HepG2 (cell line): Measurements from ENCODE around the gene PRKAR1A. TPM values are rescaled to one million over a fixed set of nuclear protein-coding genes. Genes with fewer than 3 reads are reported as not detected.

ENCODE experiments used
- CBX1 ChIP-seq: IDR thresholded peaks from one replicate; pipeline ENCODE4 v1.6.1; 2016; ENCODE audit warnings: antibody characterized with exemption, low read depth
- ISX ChIP-seq: sonication (generic); formaldehyde crosslinking; conservative IDR thresholded peaks from 2 replicates; pipeline ENCODE4 v1.5.0; 2020; ENCODE audit warnings: missing genetic modification reagents
- MEIS2 ChIP-seq: sonication (generic); formaldehyde crosslinking; IDR thresholded peaks from 2 replicates; pipeline ENCODE4 v1.9.0; 2021; ENCODE audit warnings: mild to moderate bottlenecking, missing genetic modification reagents
- MXI1 ChIP-seq: IDR thresholded peaks from 3 replicates; pipeline ENCODE4 v1.6.1; 2012; ENCODE audit warnings: low read depth, low read length, inconsistent platforms, borderline replicate concordance
- NONO ChIP-seq, 2 experiments: fragments of 450-650 bp in 1 of 2; sonication (generic) in 1 of 2; formaldehyde crosslinking in 1 of 2; IDR thresholded peaks in 1 of 2; conservative IDR thresholded peaks in 1 of 2; 2 replicates each; pipeline versions ENCODE4 v1.6.1 to v1.8.0; 2017 to 2022; ENCODE audit warnings: mild to moderate bottlenecking in 1 of 2, missing genetic modification reagents in 1 of 2, moderate library complexity in 1 of 2
- PTBP1 ChIP-seq: fragments of 200-400 bp; formaldehyde crosslinking; IDR thresholded peaks from 2 replicates; pipeline ENCODE4 v1.6.1; 2018; ENCODE audit warnings: low read length, low read depth; ENCODE audit not compliant: poor library complexity, severe bottlenecking
- SYNCRIP ChIP-seq: fragments of 200-400 bp; formaldehyde crosslinking; IDR thresholded peaks from 2 replicates; pipeline ENCODE4 v1.6.1; 2018; ENCODE audit warnings: mild to moderate bottlenecking, low read depth, low read length; ENCODE audit not compliant: insufficient read depth
- ZFP36L1 ChIP-seq: sonication (generic); formaldehyde crosslinking; IDR thresholded peaks from 2 replicates; pipeline ENCODE4 v1.8.0; 2022; ENCODE audit warnings: mild to moderate bottlenecking, missing genetic modification reagents, moderate library complexity
- ZNF264 ChIP-seq: sonication (generic); formaldehyde crosslinking; IDR thresholded peaks from 2 replicates; pipeline ENCODE4 v1.4.0; 2020; ENCODE audit warnings: missing genetic modification reagents
- ZNF335 ChIP-seq: sonication (generic); formaldehyde crosslinking; IDR thresholded peaks from 2 replicates; pipeline ENCODE4 v1.4.0; 2020; ENCODE audit warnings: missing genetic modification reagents
- ZNF570 ChIP-seq: sonication (generic); formaldehyde crosslinking; IDR thresholded peaks from 2 replicates; pipeline ENCODE4 v1.4.0; 2020; ENCODE audit warnings: mild to moderate bottlenecking, missing genetic modification reagents, borderline replicate concordance
- ZNF616 ChIP-seq: sonication (generic); formaldehyde crosslinking; IDR thresholded peaks from 2 replicates; pipeline ENCODE4 v1.5.0; 2020; ENCODE audit warnings: low read depth, mild to moderate bottlenecking, missing genetic modification reagents
- polyA plus RNA-seq, 8 experiments: library from polyadenylated mRNA; depleted of rRNA in 3 of 8; stranded (reverse) in 7 of 8; unstranded in 1 of 8; fragments of >200 nt; fragmentation: Illumina TruSeq in 4 of 8; extraction: Trizol in 4 of 8; gene quantifications; 2 replicates each; pipeline versions ENCODE4 v1.2.1 to v1.2.3, GENCODE V29; 2011 to 2016; ENCODE audit warnings: low read depth in 4 of 8, missing spikeins in 1 of 8, mixed read lengths in 1 of 8; ENCODE audit not compliant: insufficient read depth in 1 of 8
- total RNA-seq, 5 experiments: library from RNA; depleted of rRNA; stranded (reverse); fragments of >200 nt; fragmentation: Illumina TruSeq; extraction: Trizol; gene quantifications; 2 replicates each; pipeline ENCODE4 v1.2.3, GENCODE V29; 2016; ENCODE audit warnings: low read depth in 1 of 5
- TF ChIP-seq, protein P1 (sequence below): sonication (generic); formaldehyde crosslinking; IDR thresholded peaks from one replicate; pipeline ENCODE4 v1.5.1; 2020; ENCODE audit warnings: mild to moderate bottlenecking, missing genetic modification reagents; ENCODE audit errors: not compliant biosample characterization
- TF ChIP-seq, protein P2 (sequence below): sonication (generic); formaldehyde crosslinking; IDR thresholded peaks from 2 replicates; pipeline ENCODE4 v1.4.0; 2020; ENCODE audit warnings: mild to moderate bottlenecking, low read depth, missing genetic modification reagents
- TF ChIP-seq, protein P3 (sequence below): sonication (generic); formaldehyde crosslinking; IDR thresholded peaks from 2 replicates; pipeline ENCODE4 v1.4.0; 2020; ENCODE audit warnings: missing genetic modification reagents
- TF ChIP-seq, protein P4 (sequence below): sonication (generic); formaldehyde crosslinking; conservative IDR thresholded peaks from 2 replicates; pipeline ENCODE4 v1.5.0; 2020; ENCODE audit warnings: missing genetic modification reagents

Gene PRKAR1A
- total and polyA plus RNA-seq, 2 of the 13 experiments (the other 11 are each of a cell fraction or from before 2014, with no cell fraction given): 265 to 266 TPM

DNA sequence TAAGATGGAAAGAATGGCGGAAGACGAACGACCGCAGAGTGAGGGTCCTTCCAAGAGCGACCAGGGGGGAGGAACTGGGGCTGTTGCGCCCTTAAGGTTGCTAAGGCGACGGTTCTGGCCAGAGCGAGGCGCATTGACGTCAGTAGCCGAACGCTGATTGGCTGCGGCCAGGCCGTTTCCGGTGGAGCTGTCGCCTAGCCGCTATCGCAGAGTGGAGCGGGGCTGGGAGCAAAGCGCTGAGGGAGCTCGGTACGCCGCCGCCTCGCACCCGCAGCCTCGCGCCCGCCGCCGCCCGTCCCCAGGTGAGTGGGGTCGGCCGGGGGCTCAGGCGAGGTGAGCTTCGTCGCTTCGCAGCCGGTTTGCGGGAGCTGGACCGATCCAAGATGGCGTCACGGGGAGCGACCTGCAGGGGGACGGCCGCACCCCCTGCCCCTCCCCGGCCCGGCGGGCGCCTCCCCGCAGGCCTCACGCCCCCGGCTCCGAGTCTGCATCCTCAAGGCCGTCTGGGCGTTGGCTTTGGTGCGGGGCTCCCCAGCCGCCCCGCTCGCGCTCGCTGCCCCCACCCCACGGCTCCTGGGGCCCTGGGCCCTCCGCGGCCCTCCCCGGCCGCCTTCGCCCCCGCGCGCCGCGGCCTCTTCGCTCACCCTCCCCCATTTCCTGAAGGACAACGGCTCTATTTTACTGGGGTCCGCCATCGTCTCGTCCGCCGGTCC lies at the start of gene PRKAR1A (continued):
- TF ChIP-seq, protein P1, sequence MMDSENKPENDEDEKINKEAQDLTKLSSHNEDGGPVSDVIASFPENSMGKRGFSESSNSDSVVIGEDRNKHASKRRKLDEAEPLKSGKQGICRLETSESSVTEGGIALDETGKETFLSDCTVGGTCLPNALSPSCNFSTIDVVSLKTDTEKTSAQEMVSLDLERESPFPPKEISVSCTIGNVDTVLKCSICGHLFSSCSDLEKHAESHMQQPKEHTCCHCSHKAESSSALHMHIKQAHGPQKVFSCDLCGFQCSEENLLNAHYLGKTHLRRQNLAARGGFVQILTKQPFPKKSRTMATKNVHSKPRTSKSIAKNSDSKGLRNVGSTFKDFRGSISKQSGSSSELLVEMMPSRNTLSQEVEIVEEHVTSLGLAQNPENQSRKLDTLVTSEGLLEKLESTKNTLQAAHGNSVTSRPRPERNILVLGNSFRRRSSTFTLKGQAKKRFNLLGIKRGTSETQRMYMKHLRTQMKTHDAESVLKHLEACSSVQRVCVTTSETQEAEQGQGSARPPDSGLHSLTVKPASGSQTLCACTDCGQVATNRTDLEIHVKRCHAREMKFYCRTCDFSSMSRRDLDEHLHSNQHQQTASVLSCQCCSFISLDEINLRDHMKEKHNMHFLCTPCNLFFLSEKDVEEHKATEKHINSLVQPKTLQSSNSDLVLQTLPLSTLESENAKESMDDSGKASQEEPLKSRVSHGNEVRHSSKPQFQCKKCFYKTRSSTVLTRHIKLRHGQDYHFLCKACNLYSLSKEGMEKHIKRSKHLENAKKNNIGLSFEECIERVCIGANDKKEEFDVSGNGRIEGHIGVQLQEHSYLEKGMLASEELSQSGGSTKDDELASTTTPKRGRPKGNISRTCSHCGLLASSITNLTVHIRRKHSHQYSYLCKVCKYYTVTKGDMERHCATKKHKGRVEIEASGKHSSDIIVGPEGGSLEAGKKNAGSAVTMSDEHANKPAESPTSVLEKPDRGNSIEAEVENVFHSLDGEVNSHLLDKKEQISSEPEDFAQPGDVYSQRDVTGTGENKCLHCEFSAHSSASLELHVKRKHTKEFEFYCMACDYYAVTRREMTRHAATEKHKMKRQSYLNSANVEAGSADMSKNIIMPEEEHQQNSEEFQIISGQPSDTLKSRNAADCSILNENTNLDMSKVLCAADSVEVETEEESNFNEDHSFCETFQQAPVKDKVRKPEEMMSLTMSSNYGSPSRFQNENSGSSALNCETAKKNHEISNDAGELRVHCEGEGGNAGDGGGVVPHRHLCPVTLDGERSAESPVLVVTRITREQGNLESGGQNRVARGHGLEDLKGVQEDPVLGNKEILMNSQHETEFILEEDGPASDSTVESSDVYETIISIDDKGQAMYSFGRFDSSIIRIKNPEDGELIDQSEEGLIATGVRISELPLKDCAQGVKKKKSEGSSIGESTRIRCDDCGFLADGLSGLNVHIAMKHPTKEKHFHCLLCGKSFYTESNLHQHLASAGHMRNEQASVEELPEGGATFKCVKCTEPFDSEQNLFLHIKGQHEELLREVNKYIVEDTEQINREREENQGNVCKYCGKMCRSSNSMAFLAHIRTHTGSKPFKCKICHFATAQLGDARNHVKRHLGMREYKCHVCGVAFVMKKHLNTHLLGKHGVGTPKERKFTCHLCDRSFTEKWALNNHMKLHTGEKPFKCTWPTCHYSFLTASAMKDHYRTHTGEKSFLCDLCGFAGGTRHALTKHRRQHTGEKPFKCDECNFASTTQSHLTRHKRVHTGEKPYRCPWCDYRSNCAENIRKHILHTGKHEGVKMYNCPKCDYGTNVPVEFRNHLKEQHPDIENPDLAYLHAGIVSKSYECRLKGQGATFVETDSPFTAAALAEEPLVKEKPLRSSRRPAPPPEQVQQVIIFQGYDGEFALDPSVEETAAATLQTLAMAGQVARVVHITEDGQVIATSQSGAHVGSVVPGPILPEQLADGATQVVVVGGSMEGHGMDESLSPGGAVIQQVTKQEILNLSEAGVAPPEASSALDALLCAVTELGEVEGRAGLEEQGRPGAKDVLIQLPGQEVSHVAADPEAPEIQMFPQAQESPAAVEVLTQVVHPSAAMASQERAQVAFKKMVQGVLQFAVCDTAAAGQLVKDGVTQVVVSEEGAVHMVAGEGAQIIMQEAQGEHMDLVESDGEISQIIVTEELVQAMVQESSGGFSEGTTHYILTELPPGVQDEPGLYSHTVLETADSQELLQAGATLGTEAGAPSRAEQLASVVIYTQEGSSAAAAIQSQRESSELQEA: peak; percentile 42
- TF ChIP-seq ZNF264 (CRISPR knock-in tag): no peak
- no peak for TF ChIP-seq CBX1
- TF ChIP-seq ZFP36L1: no peak
- TF ChIP-seq MXI1: peak; percentile 71; the same call in 2 of the 3 replicates
- TF ChIP-seq, protein P2, sequence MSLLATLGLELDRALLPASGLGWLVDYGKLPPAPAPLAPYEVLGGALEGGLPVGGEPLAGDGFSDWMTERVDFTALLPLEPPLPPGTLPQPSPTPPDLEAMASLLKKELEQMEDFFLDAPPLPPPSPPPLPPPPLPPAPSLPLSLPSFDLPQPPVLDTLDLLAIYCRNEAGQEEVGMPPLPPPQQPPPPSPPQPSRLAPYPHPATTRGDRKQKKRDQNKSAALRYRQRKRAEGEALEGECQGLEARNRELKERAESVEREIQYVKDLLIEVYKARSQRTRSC: no peak
- TF ChIP-seq, protein P3, sequence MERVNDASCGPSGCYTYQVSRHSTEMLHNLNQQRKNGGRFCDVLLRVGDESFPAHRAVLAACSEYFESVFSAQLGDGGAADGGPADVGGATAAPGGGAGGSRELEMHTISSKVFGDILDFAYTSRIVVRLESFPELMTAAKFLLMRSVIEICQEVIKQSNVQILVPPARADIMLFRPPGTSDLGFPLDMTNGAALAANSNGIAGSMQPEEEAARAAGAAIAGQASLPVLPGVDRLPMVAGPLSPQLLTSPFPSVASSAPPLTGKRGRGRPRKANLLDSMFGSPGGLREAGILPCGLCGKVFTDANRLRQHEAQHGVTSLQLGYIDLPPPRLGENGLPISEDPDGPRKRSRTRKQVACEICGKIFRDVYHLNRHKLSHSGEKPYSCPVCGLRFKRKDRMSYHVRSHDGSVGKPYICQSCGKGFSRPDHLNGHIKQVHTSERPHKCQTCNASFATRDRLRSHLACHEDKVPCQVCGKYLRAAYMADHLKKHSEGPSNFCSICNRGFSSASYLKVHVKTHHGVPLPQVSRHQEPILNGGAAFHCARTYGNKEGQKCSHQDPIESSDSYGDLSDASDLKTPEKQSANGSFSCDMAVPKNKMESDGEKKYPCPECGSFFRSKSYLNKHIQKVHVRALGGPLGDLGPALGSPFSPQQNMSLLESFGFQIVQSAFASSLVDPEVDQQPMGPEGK: peak; percentile 97
- TF ChIP-seq PTBP1: no peak
- TF ChIP-seq ZNF616 (CRISPR knock-in tag): 0 out of 2 replicates have a peak, but pooled peaks have one; percentile 37
- TF ChIP-seq SYNCRIP: no peak
- TF ChIP-seq ZNF335 (CRISPR knock-in tag): no peak
- no peak for TF ChIP-seq NONO (IDR thresholded peaks at IDR 0.05)
- no peak; the same call in 1 of the 2 replicates for TF ChIP-seq NONO (CRISPR knock-in tag; conservative IDR thresholded peaks at IDR 0.05)
- TF ChIP-seq MEIS2 (CRISPR knock-in tag): peak; percentile 24; the same call in 1 of the 2 replicates
- no peak for TF ChIP-seq ZNF570
- TF ChIP-seq, protein P4, sequence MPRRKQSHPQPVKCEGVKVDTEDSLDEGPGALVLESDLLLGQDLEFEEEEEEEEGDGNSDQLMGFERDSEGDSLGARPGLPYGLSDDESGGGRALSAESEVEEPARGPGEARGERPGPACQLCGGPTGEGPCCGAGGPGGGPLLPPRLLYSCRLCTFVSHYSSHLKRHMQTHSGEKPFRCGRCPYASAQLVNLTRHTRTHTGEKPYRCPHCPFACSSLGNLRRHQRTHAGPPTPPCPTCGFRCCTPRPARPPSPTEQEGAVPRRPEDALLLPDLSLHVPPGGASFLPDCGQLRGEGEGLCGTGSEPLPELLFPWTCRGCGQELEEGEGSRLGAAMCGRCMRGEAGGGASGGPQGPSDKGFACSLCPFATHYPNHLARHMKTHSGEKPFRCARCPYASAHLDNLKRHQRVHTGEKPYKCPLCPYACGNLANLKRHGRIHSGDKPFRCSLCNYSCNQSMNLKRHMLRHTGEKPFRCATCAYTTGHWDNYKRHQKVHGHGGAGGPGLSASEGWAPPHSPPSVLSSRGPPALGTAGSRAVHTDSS (CRISPR knock-in tag): no peak
- TF ChIP-seq ISX (CRISPR knock-in tag): no peak
